Measurements from ENCODE around the gene PLCB3. TPM values are rescaled to one million over a fixed set of nuclear protein-coding genes. Genes with fewer than 3 reads are reported as not detected.

PLCB3 gene
- total and polyA plus RNA-seq, 10 of the 15 experiments (the other 5 are each of a cell fraction or from before 2014, with no cell fraction given), result 0.03 to 10.3 (median 3.3) TPM

DNA sequence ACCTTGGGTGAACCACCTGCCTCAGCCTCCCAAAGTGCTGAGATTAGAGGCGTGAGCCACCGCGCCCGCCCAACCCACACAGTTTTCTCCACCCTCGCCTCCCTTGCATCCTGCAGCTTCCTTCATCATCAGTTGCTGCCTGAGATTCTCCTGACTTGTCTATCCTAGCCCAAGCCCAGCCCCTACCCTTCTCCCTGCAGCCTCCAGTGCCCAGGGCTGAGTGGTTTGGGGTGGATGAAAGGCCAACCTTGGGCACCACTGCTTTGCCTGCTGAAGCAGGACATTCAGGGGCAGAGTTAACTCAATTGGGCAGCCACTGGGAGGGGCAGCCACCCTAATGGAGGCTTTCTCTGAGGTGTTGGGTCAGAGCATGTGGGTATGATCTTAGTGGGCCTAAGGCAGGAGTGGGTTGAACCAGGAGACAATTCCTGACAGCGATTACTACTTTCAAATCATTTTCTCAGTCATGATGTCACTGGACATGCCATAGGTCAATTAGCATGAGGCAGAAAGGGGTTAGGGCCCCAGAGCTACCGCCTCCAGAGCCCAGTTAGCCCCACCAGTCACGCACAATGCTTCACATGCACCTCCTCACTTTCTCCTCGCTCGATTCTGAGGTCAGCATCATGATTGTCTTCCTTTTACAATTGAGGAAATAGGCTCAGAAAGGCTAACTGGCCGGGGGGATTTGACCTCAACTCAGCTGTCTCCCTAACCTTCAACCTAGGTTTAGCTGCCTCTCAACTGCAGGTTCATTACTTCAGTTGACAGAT lies 11.5 kb upstream of the PLCB3 start (continued):
- TF ChIP-seq, protein P1, sequence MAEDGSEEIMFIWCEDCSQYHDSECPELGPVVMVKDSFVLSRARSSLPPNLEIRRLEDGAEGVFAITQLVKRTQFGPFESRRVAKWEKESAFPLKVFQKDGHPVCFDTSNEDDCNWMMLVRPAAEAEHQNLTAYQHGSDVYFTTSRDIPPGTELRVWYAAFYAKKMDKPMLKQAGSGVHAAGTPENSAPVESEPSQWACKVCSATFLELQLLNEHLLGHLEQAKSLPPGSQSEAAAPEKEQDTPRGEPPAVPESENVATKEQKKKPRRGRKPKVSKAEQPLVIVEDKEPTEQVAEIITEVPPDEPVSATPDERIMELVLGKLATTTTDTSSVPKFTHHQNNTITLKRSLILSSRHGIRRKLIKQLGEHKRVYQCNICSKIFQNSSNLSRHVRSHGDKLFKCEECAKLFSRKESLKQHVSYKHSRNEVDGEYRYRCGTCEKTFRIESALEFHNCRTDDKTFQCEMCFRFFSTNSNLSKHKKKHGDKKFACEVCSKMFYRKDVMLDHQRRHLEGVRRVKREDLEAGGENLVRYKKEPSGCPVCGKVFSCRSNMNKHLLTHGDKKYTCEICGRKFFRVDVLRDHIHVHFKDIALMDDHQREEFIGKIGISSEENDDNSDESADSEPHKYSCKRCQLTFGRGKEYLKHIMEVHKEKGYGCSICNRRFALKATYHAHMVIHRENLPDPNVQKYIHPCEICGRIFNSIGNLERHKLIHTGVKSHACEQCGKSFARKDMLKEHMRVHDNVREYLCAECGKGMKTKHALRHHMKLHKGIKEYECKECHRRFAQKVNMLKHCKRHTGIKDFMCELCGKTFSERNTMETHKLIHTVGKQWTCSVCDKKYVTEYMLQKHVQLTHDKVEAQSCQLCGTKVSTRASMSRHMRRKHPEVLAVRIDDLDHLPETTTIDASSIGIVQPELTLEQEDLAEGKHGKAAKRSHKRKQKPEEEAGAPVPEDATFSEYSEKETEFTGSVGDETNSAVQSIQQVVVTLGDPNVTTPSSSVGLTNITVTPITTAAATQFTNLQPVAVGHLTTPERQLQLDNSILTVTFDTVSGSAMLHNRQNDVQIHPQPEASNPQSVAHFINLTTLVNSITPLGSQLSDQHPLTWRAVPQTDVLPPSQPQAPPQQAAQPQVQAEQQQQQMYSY (CRISPR knock-in tag; IDR thresholded peaks at IDR 0.05), result no peak
- TF ChIP-seq SREBF1 (IDR thresholded peaks at IDR 0.05; ENCODE audit: low read length) (no peak), RUNX3 (IDR thresholded peaks at IDR 0.05; ENCODE audit: low read length) (no peak), ATF7 (IDR thresholded peaks at IDR 0.05; ENCODE audit: low read depth) (peak; percentile 71; the same call in 1 of the 2 replicates), IKZF1 (conservative IDR thresholded peaks at IDR 0.05) (peak; percentile 17; the same call in 1 of the 2 replicates), MEF2B (IDR thresholded peaks at IDR 0.05; ENCODE audit: partially characterized antibody, poor library complexity, severe bottlenecking) (no peak), ZZZ3 (IDR thresholded peaks at IDR 0.05; ENCODE audit: control insufficient read depth, insufficient read length, low read depth) (no peak), CEBPB (IDR thresholded peaks at IDR 0.05; ENCODE audit: borderline replicate concordance in 1 of 2, low read depth in 2 of 2, low read length in 2 of 2) (no peak), WRNIP1 (IDR thresholded peaks at IDR 0.05; ENCODE audit: borderline replicate concordance, low read depth, low read length) (no peak), RFX5 (IDR thresholded peaks at IDR 0.05; ENCODE audit: low read depth, low read length) (no peak), PAX8 (IDR thresholded peaks at IDR 0.05) (no peak), SMC3 (IDR thresholded peaks at IDR 0.05; ENCODE audit: borderline replicate concordance, low read length) (no peak), POLR2AphosphoS5 (IDR thresholded peaks at IDR 0.05; ENCODE audit: low read length) (no peak), KDM1A (IDR thresholded peaks at IDR 0.05; ENCODE audit: borderline replicate concordance) (no peak), DPF2 (IDR thresholded peaks at IDR 0.05) (no peak), TCF3 (IDR thresholded peaks at IDR 0.05; ENCODE audit: borderline replicate concordance, insufficient read depth, low read depth, low read length) (0 out of 2 replicates have a peak, but pooled peaks have one; percentile 26), STAT1 (conservative IDR thresholded peaks at IDR 0.05) (no peak), CHD1 (IDR thresholded peaks at IDR 0.05; ENCODE audit: low read depth, low read length) (no peak), CBFB (IDR thresholded peaks at IDR 0.05; ENCODE audit: low read depth) (peak; percentile 46), ZSCAN29 (IDR thresholded peaks at IDR 0.05) (no peak)
- TF ChIP-seq, protein P2, sequence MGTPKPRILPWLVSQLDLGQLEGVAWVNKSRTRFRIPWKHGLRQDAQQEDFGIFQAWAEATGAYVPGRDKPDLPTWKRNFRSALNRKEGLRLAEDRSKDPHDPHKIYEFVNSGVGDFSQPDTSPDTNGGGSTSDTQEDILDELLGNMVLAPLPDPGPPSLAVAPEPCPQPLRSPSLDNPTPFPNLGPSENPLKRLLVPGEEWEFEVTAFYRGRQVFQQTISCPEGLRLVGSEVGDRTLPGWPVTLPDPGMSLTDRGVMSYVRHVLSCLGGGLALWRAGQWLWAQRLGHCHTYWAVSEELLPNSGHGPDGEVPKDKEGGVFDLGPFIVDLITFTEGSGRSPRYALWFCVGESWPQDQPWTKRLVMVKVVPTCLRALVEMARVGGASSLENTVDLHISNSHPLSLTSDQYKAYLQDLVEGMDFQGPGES (IDR thresholded peaks at IDR 0.05), result no peak
- TF ChIP-seq, protein P3, sequence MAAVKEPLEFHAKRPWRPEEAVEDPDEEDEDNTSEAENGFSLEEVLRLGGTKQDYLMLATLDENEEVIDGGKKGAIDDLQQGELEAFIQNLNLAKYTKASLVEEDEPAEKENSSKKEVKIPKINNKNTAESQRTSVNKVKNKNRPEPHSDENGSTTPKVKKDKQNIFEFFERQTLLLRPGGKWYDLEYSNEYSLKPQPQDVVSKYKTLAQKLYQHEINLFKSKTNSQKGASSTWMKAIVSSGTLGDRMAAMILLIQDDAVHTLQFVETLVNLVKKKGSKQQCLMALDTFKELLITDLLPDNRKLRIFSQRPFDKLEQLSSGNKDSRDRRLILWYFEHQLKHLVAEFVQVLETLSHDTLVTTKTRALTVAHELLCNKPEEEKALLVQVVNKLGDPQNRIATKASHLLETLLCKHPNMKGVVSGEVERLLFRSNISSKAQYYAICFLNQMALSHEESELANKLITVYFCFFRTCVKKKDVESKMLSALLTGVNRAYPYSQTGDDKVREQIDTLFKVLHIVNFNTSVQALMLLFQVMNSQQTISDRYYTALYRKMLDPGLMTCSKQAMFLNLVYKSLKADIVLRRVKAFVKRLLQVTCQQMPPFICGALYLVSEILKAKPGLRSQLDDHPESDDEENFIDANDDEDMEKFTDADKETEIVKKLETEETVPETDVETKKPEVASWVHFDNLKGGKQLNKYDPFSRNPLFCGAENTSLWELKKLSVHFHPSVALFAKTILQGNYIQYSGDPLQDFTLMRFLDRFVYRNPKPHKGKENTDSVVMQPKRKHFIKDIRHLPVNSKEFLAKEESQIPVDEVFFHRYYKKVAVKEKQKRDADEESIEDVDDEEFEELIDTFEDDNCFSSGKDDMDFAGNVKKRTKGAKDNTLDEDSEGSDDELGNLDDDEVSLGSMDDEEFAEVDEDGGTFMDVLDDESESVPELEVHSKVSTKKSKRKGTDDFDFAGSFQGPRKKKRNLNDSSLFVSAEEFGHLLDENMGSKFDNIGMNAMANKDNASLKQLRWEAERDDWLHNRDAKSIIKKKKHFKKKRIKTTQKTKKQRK (IDR thresholded peaks at IDR 0.05; ENCODE audit: low read depth, low read length), result no peak
